GM18870 (cell line): ENCODE measurements around the gene GNLY.
"Not testable (repeated sequence)": the region's sequence is repeated elsewhere in the genome, so short reads cannot be mapped to it uniquely, and the experiment has no call there.

Experiments
- ATAC-seq: cut with Tn5 transposase; IDR thresholded peaks from one replicate; pipeline ENCODE4 v1.9.1; 2021; ENCODE audit warnings: moderate library complexity; ENCODE audit not compliant: unreplicated experiment

GNLY gene

DNA sequence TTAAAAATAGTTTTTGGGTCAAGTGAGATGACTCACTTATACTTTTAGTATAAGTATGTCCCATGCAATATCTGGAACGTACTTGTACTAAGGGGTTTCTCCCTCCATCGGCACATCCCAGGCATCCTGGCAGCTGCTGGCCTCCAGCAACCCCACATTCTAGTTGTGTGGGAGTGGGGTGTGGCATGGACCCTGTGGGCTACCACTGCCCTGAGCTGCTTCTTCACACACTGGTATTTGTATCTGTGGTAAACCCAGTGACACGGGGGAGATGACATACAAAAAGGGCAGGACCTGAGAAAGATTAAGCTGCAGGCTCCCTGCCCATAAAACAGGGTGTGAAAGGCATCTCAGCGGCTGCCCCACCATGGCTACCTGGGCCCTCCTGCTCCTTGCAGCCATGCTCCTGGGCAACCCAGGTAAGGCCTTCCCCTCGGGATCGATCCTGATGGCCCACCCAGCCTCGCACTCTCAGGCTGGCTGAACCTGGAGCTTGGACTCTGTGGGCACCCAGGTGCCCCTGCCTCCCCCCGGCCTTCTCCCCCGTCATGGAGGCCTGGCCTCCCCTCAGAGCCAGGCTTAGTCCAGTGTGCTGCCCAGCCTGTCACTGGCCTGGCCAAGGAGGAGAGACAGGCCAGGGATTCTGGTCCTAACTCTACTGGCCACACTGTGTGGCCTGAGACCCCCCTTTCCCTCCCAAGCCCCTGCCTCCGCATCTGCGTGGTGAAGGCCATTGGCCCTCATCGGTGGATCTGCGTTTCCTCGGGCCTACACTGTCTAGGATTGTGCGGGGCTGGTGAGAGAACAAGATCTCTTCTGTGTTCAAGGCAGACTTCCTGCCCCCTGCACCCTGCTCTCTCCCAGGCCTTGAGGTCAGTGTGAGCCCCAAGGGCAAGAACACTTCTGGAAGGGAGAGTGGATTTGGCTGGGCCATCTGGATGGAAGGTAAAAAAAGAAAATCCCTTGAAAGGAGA is at the start of gene GNLY:
GNLY (plus strand) TSS at position 307 of the 974 bp plus-strand sequence; CDS start at position 368, 61 bp downstream.
- no peak for ATAC-seq

DNA sequence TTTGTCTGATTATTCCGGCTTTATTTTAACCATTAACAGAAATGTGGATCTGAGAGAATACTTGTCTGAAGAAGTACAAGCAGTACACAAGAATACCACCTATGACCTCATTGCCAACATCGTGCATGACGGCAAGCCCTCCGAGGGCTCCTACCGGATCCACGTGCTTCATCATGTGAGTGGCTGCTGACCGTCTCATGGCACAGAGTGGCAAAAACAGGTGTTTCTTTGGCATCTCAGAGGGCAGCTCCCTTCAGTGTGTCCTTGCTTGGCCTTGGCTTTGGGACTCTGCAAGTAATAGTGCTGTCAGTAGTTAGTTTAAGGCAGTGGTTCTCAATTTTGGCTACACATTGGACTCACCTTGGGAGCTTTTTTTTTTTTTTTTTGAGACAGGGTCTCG is 49.2 kb upstream of the GNLY start:
- no peak for ATAC-seq

DNA sequence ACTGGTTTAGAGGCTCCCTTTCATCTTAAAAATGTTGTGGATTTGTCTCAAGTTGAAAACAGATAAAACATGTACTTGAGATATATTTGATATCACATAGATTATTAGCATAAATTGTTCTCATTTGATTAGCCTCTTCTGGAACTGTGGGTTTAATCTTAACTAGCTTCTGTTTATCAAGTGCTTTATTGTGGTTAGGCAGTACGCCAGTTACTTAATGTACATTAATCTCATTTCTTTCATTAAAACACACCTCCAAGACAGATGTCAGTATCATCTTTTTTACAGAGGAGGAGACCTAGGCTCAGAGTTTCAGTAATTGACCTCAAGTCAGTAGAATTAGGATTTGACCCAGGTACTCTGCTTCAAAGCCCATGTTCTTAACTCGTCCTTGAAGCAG is 48.0 kb upstream of the GNLY start:
- no peak for ATAC-seq

DNA sequence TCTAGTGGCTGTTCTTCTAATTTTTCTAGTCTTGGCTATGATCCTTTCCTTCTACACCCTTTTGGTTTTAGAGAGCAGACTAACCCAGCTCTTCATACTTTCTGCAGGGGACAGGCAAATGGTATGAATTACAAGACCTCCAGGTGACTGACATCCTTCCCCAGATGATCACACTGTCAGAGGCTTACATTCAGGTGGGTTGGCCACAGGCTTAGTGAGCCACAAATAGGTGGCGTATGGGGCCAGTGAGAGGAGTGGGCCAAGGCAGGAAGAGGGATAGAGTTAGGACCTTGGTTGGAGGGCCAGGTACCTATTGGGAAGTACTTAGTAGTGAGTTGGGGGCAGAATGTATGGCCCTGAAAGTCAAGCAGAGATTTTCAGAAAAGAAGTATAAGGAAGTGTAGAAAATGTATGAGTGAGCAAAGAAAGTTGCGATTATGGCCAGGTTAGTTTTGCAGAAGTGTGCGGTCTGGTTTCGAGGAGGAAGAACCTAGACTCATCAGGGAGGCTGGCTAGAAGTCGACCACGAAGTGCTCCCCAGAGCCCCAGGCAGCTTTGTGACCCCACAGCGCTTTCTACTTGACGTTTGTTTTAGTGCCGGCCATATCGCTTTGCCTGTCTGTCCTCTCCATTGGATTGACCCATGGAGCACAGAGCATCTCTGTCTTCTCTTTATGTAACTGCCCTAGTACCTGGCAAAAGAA is 46.2 kb upstream of the GNLY start:
- no peak for ATAC-seq

DNA sequence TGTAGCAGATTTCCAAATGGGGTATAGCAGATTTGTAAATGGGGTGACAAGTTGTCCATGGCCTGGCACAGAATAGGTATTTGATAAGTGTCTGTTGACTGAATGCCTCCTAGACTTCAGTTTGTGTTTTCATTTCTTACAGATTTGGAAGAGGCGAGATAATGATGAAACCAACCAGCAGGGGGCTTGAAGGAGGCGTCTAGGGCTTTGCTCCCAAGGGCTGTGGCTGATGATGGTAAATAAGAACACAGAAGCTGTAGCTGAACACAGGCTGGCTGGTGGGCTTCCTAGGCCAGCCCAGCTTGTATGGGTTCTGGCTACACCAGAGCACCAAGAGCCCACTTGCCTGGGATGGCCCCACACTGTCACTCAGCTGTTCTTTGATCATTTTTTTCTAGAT is 45.5 kb upstream of the GNLY start:
- ATAC-seq: no peak

DNA sequence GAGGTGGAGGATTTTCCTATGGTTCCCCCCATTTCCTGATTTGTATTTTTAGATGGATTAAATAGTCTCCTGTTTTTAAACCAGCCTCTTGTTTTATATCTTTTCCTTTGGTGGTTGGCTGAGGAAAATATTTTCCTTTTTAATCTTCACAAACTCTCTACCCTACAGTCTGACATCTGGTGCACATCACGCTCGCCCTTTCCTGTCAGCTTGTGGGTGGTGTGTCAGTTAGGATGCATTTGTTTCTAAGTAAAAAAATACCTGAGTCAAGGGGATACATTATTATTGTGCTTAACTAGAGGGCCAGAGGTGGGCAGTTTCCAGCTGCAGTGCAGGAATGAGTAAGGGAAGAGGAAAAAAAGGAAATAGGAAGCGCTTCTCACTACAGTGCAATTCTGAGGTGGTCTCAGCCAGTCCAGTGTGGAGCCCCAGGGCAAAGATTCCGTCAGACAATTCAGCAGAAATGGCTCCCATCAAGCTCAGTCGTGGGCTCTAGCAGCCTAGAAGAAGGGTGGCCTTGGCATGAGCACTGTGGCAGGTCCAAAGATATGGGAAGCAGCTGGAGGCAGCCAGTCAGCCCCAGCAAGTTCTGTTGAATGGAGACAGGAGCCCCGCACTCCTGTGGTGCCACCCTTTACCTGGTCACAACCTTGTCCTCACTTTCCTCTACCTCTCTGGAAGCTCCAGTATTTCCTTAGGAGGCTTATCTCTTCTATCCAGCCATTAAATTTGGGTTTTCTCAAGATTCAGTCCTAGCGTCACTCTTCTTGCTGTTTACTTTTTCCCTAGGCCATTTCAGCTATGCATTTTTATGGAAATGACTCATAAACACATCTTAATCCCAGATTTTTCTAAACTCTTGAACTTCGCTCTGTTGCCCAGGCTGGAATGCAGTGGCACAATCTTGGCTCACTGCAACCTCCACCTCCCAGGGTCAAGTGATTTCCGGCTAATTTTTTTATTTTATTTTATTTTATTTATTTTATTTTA is 44.7 kb upstream of the GNLY start:
- no peak for ATAC-seq

DNA sequence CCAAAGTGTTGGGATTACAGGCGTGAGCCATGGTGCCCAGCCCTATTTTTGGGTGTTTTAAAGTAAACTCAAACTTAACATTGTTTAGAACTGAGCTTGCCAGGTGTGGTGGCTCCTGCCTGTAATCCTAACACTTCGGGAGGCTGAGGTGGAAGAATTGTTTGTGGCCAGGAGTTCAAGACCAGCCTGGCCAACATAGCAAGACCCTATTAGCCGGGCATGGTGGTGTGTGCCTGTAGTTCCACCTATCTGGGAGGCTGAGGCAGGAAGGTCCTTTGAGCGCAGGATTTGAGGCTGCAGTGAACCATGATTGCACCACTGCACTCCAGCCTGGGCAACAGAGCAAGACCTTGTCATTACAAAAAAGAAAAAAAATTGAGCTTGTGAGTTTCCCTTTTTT is 43.7 kb upstream of the GNLY start:
- no peak for ATAC-seq

DNA sequence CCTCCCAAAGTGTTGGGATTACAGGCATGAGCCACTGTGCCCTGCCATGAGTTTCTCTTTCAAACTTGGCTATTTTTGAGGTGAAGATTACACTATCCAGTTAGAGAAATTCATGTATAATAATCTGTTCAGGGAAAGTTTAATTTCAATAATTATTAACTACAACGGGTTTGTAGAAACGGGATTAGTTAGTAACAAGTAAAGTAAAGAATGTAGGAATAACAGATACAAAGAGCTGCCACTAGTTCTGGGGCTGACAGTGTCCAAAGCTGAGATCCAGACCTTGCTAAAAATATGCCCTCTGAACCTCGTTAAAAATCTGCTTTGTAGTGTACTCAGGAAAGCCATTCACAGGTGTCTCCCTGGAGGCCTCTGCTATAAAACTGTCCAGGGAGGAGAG is 43.1 kb upstream of the GNLY start:
- no peak for ATAC-seq

DNA sequence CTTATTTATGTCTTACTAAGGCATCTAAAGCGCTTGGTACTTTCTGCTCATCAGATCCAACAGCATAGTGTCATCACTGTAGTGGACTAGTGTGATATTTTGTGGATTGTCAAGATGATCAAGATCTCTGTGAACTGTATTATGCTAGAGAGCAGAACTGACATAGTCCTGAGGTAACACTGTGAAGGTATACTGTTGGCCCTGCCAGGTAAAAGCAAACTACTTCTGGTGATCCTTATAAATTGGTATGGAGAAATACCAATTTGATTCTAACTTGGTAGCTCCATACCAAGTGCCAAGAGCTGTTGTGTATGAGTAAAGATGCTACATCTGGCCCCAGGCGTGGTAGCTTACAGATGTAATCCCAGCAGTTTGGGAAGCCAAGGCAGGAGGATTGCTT is 42.1 kb upstream of the GNLY start:
- ATAC-seq: no peak

DNA sequence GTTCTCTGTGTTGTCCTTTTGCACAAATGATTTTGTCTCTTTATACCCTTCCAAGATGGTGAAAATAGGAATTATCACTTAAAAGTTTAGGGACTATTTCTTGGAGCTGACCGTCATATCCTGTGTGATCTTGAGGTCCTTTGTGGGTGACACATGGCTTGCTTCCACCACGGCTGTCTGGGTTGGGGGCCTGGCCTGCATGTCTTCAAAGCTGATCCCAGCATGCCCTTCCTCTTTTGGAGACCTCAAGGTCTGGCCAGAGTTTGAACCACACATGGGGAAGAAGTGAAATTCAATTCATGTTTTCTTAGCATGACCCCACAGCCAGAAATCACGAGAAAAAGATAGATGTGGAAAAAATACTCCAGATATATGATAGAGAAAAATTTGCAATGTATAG is 40.2 kb upstream of the GNLY start:
- no peak for ATAC-seq

DNA sequence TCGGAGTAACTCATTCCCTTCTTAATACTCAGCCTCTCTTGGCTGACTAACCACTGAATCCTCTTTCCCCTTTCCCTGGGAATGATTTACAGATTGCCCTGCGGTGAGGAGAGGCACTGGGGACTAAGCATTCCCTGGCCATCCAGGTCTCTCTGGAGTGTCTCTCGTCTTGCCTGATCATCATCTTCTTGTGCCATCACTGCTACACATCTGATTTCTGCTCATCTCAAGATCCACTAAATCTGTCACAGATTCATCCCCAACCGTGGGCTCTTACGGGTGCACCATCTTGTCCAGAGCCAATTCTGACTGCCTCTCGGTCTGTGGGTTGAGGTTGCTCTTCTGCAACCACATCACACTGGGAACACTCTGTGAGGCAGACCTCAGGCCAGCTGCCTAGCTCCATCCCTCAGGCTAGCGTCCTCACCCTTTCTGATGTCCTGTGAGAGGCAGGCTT is 38.2 kb upstream of the GNLY start:
- no peak for ATAC-seq

DNA sequence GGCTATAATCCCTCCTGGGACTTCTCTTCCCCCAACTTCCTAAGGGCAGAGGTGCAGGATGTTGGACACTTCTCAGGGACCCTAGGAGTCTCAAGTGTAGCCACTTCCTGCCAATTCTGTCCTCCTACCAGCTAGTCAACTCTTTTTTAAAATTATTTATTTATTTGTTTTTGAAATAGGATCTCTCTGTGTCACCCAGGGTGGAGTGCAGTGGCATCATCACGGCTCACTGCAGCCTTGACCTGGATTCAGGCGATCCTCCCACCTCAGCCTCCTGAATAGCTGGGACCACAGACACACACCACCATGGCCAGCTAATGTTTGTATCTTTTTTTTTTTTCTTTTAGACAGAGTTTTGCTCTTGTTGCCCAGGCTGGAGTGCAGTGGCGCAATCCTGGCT is 37.7 kb upstream of the GNLY start:
- ATAC-seq: no peak

DNA sequence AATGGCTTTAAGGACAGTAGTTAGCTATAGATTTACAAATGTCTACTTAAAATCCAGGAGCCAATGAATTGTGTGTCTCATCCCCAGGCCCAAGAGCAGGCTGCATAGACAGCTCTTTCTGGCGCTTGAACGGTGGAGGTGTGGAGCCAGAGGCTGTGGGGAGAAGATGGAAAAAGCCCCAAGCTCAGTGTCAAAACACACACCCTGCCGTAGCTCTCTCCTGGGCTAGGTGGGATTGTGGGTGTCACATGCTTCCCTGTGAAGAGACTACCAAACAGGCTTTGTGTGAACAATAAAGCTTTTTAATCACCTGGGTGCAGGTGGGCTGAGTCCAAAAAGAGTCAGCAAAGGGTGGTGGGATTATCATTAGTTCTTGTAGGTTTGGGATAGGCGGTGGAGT is 36.8 kb upstream of the GNLY start:
- ATAC-seq: not testable (repeated sequence)

DNA sequence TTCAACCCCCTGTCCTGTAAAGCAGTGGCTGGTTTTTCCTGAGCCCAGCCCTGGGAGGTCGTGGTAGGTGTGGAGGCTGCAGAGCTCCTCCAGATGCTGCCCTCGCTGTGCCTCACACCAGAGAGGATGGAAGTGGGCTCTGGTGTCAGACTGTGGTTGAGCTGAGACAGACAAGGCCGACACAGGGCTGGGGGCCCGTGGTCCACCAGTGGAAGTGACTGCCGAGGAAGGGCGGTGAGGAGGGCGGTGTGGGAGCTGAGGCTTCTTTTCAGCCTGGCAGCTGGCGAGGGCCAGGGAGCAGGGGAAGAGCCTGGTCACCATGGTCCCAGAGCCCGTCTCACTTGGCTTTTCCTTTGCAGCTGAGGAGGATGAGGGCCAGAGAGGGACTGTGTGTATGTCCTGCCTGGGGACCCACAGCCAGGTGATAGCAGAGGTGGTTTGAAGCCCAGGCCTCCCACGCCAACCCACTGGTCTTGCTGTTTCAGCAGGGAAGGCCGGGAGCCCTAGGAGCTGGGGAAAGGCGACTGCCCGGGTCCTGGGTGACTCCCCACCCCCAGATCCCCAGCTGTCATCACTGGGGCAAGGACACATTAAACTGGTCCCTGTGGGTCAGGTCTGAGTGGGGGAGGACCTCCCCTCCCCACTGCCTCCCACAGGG is 34.7 kb upstream of the GNLY start:
- ATAC-seq: no peak

DNA sequence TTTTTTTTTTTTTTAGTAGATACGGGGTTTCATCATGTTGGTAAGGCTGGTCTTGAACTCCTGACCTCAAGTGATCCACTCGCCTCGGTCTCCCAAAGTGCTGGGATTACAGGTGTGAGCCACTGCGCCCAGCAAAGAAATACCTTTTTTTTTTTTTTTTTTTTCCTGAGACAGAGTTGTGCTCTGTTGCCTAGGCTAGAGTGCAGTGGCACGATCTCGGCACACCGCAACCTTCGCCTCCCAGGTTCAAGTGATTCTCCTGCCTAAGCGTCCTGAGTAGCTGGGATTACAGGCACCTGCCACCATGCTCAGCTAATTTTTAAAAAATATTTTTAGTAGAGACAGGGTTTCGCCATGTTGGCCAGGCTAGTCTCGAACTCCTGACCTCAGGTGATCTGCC is 33.9 kb upstream of the GNLY start:
- not testable (repeated sequence) for ATAC-seq

DNA sequence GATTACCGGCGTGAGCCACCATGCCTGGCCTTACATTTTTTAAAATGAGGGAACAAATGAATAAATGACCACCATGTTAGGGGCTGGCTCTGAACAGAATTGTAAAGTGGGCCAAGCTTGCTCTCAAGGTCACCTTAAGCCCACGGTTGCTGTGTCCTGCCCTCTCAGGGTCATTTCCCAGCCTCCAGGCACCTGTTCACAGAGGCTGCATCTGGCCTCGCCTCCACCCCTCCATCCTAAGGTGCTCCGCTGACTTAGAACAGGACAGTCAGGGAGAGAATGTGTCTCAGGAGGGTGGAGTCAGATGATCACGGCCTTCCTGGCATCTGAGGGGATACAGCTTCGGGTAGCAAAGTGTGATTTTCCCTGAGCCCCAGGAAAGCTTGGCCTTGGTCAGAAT is 33.4 kb upstream of the GNLY start:
- ATAC-seq: no peak

DNA sequence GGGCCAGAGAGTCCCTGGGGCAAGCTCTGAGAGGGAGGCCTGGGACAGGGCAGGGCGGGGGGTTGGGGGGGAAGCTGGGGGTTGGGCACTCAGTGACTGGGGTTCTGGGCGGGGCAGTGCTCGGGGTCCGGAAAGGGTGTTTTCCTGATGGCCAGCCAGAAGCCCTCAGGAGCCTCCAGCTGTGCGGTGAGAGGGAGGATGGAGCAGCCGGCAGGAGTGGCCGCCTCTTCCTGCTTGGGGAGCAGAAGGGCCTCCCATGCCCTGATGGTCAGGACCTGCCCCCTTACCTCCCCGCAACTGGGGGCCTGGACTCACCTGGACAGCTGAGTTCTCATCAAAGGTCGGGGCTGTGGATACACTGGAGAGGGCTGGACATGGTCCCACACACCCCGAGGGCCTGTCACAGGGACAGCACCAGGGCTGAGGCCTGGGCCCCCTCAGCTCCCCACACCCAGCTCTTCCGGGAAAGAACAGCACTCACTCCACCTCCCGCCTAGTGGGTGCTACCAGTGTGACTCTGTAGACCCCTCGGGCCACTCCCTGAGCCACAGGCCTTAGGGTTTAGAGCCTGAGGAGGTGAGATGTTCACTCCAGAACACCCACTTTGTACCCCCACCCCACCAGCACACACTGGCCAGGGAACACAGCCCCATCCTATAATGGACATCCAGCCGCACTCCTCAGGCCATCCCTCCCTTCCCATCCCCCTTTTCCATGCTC is 32.9 kb upstream of the GNLY start:
- ATAC-seq: no peak

DNA sequence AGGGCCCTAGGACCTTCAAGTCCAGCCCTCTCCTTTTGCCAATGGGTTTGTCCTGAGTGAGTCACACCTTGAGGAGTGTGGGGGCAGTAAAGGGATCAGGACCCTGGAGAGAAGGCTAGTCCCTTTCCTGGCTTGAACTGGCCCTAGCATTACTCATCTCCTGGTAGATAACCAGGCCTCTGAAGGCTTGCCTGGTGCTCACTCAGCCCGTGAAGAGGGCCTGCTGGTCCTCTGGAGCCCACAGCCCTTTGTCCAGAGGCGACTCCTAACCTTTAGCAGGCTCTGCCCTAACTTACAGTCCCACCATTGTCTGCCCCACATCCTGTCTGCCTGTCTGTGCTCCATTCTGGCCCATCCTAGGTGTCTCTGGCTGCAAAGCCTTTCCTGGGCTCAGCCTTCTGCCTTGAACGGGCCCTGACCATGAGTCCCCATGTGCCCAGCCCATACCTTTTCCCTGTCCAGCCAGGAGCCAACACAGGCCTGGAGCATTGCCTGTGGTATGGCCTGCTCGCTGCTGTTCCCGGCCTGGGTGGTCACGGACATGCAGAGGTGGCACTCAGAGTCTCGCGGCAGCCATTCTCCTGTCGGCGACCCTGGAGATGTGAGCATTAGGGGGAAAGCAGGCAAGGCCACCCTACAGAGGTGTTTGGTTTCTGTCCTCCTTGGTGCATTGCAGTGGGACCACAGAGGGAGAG is 31.1 kb upstream of the GNLY start:
- no peak for ATAC-seq
